Measurements from ENCODE around the gene CNKSR2. TPM values are rescaled to one million over a fixed set of nuclear protein-coding genes. Genes with fewer than 3 reads are reported as not detected.

Gene CNKSR2
- total RNA-seq, 1 experiment from 2014 or later = 52.9 TPM

GRCh38 chrX:21565025-21565424 lies 190.8 kb downstream of the CNKSR2 start:
- H3K4me2 ChIP-seq (ENCODE audit: insufficient read depth, insufficient read length, low read length) = no peak overlapping the region
- no peak overlapping the region for H2BK120ac ChIP-seq (ENCODE audit: low read depth, low read length, poor library complexity, severe bottlenecking)
- no peaks in the 10 kb centered on the region for H4K20me1 ChIP-seq (ENCODE audit: control insufficient read depth, insufficient read depth, insufficient read length)
- H3K27ac ChIP-seq (ENCODE audit: insufficient read length, low read depth, low read length) = no peak overlapping the region
- no peak overlapping the region for H2AFZ ChIP-seq (ENCODE audit: low read length)
- H3K9ac ChIP-seq (ENCODE audit: extremely low read depth, insufficient read length, low read length) = no peak overlapping the region
- no peak overlapping the region for H2BK15ac ChIP-seq (ENCODE audit: low read depth, low read length)
- H3K23me2 ChIP-seq (ENCODE audit: insufficient read length, low read depth, low read length, poor library complexity, severe bottlenecking) = no peaks in the 10 kb centered on the region
- H2BK5ac ChIP-seq (ENCODE audit: insufficient read length, low read length) = no peak overlapping the region
- peaks cover 19% of the 10 kb centered on the region for H3K9me3 ChIP-seq (ENCODE audit: control insufficient read depth, low read depth, low read length)
- no peak overlapping the region for H3K18ac ChIP-seq (ENCODE audit: insufficient read length, low read depth, low read length)
- H3T11ph ChIP-seq (ENCODE audit: low read length) = no peak overlapping the region
- no peak overlapping the region for H3K4me3 Mint-ChIP-seq
- H3K4me1 ChIP-seq (ENCODE audit: insufficient read depth, low read length) = no peaks in the 10 kb centered on the region
- no peak overlapping the region for H4K8ac ChIP-seq (replicated peaks; ENCODE audit: insufficient read length, low read depth, low read length)
- H4K91ac ChIP-seq (ENCODE audit: insufficient read length, low read depth, low read length) = no peak overlapping the region
- no peak for DNase-seq
- 0 out of 4 replicates have a peak, but pooled peaks cover 0 to 3% of the 10 kb centered on the region in 2 experiments for H3K4me1 Mint-ChIP-seq
- H2BK20ac ChIP-seq (ENCODE audit: low read depth, low read length, poor library complexity, severe bottlenecking) = no peak overlapping the region
- no peak overlapping the region for H4K5ac ChIP-seq (ENCODE audit: insufficient read length, low read depth, low read length)
- H3K27me3 ChIP-seq (ENCODE audit: insufficient read depth, low read length) = no peaks in the 10 kb centered on the region
- H3K23ac ChIP-seq (ENCODE audit: insufficient read length, low read depth, low read length) = no peak overlapping the region
- TF ChIP-seq CTCF (conservative IDR thresholded peaks at IDR 0.05) = no peak
- peaks cover 11 to 28% (median 15%) of the 10 kb centered on the region in 3 experiments; a peak in 6 of 7 replicates for H3K36me3 Mint-ChIP-seq (ENCODE audit: insufficient read depth in 1 of 3, low read depth in 3 of 3)
- no peaks in the 10 kb centered on the region for H3K27me3 Mint-ChIP-seq (ENCODE audit: low read depth)
- 100% methylated on average over 1 of the region's 3 CpGs for WGBS (ENCODE audit: extremely low coverage, insufficient read length, low lambda C conversion rate)
- H3K56ac ChIP-seq (ENCODE audit: insufficient read length, low read depth, low read length) = no peak overlapping the region
- H2BK12ac ChIP-seq (ENCODE audit: insufficient read length, low read depth, low read length) = no peak overlapping the region
- H3K4ac ChIP-seq (ENCODE audit: low read depth, low read length) = no peak overlapping the region
- no peaks in the 10 kb centered on the region for H3K79me1 ChIP-seq (ENCODE audit: insufficient read depth, low read depth, low read length, poor library complexity, severe bottlenecking)
- H3K79me2 ChIP-seq (ENCODE audit: insufficient read depth, low read length) = no peaks in the 10 kb centered on the region
- H2AK5ac ChIP-seq (ENCODE audit: insufficient read length, low read length) = no peak overlapping the region
- H3K27ac Mint-ChIP-seq = peak overlapping the region in 1 of 3 experiments; percentile 8; a peak in 1 of 7 replicates
- peaks cover 8 to 21% of the 10 kb centered on the region in 2 experiments; a peak in 4 of 5 replicates for H3K9me3 Mint-ChIP-seq
- H3K14ac ChIP-seq (ENCODE audit: insufficient read depth, low read length) = no peak overlapping the region
